Keratinocyte (primary cell): ENCODE measurements around the gene AKR1E2. TPM values are rescaled to one million over a fixed set of nuclear protein-coding genes. Genes with fewer than 3 reads are reported as not detected.

ENCODE experiments used
- DNase-seq: peaks from one replicate; pipeline ENCODE4 v3.0.0-alpha.2; 2011; ENCODE audit warnings: low read depth, missing footprints, low spot score
- FAIRE-seq: peaks from 2 replicates; lab custom pipeline; 2011; peaks lifted over from hg19 to GRCh38; lab: Jason Lieb, UNC
- H2AFZ ChIP-seq: 2 replicates; pipeline ENCODE4 v1.6.0; 2012; ENCODE audit warnings: low read length, control low read depth, inconsistent platforms; ENCODE audit not compliant: control insufficient read depth
- H3K27ac ChIP-seq: 2 replicates; pipeline ENCODE4 v1.5.1; 2011; ENCODE audit warnings: low read length; ENCODE audit not compliant: control insufficient read depth, insufficient read depth
- H3K27me3 ChIP-seq: 3 replicates; pipeline ENCODE4 v1.6.0; 2011; ENCODE audit warnings: low read length; ENCODE audit not compliant: control insufficient read depth, insufficient read depth; ENCODE audit errors: extremely low read depth
- H3K36me3 ChIP-seq, 2 experiments: 2 replicates in 1 of 2; 3 replicates in 1 of 2; pipeline ENCODE4 v1.5.1; 2011; ENCODE audit warnings: low read length in 2 of 2, mild to moderate bottlenecking in 1 of 2; ENCODE audit not compliant: control insufficient read depth in 2 of 2, insufficient read depth in 2 of 2; ENCODE audit errors: extremely low read depth in 1 of 2
- H3K4me1 ChIP-seq: 3 replicates; pipeline ENCODE4 v1.5.1; 2011; ENCODE audit warnings: low read length; ENCODE audit not compliant: control insufficient read depth, insufficient read depth; ENCODE audit errors: extremely low read depth
- H3K4me2 ChIP-seq: 3 replicates; pipeline ENCODE4 v1.6.0; 2011; ENCODE audit warnings: low read depth, low read length; ENCODE audit not compliant: control insufficient read depth, insufficient read depth; ENCODE audit errors: extremely low read depth
- H3K4me3 ChIP-seq, 3 experiments: fragments of 200-600 bp in 1 of 3; sonication (generic) in 1 of 3; 2 replicates in 2 of 3; 3 replicates in 1 of 3; pipeline ENCODE4 v1.5.1; 2011 to 2016; ENCODE audit warnings: low read length in 3 of 3, mild to moderate bottlenecking in 3 of 3, control low read depth in 2 of 3, inconsistent platforms in 1 of 3, low read depth in 1 of 3, mixed read lengths in 1 of 3, mixed run types in 1 of 3, moderate library complexity in 1 of 3; ENCODE audit not compliant: control insufficient read depth in 2 of 3, insufficient read depth in 2 of 3; ENCODE audit errors: extremely low read depth in 1 of 3
- H3K79me2 ChIP-seq: 2 replicates; pipeline ENCODE4 v1.6.0; 2012; ENCODE audit warnings: low read length; ENCODE audit not compliant: control insufficient read depth, insufficient read depth
- H3K9ac ChIP-seq: 3 replicates; pipeline ENCODE4 v1.6.0; 2011; ENCODE audit warnings: low read length; ENCODE audit not compliant: control insufficient read depth, insufficient read depth; ENCODE audit errors: extremely low read depth
- H3K9me1 ChIP-seq: 3 replicates; pipeline ENCODE4 v1.6.0; 2011; ENCODE audit warnings: low read length; ENCODE audit not compliant: control insufficient read depth, insufficient read depth; ENCODE audit errors: extremely low read depth
- H3K9me3 ChIP-seq: 2 replicates; pipeline ENCODE4 v1.5.1; 2012; ENCODE audit warnings: low read depth, low read length; ENCODE audit not compliant: control insufficient read depth
- H4K20me1 ChIP-seq: 3 replicates; pipeline ENCODE4 v1.6.0; 2011; ENCODE audit warnings: low read length; ENCODE audit not compliant: control insufficient read depth, insufficient read depth; ENCODE audit errors: extremely low read depth
- EZH2 ChIP-seq: IDR thresholded peaks from one replicate; pipeline ENCODE4 v1.6.1; 2012; ENCODE audit warnings: inconsistent platforms, mild to moderate bottlenecking, low read length, moderate library complexity
- dilution Hi-C: fragments of 300-500 bp; cut with MboI; formaldehyde crosslinking; loops from one replicate; pipeline ENCODE4 v1.7.0; 2020; ENCODE audit warnings: low sequenced_read_pairs; ENCODE audit not compliant: extremely low pct_ligation_motif_present
- polyA plus RNA-seq, 5 experiments: library from polyadenylated mRNA; depleted of rRNA in 3 of 5; stranded (reverse) in 3 of 5; stranded (forward) in 1 of 5; unstranded in 1 of 5; fragments of >200 nt; gene quantifications; 1 replicate in 1 of 5; 2 replicates in 3 of 5; 3 replicates in 1 of 5; pipeline versions ENCODE4 v1.2.1 to v1.2.3, GENCODE V29; 2011 to 2012; ENCODE audit warnings: missing spikeins in 2 of 5, low read depth in 1 of 5, low replicate concordance in 1 of 5
- TF ChIP-seq, protein P1 (sequence below), 3 experiments: IDR thresholded peaks in 1 of 3; conservative IDR thresholded peaks in 1 of 3; optimal IDR thresholded peaks in 1 of 3; 2 replicates in 2 of 3; 3 replicates in 1 of 3; pipeline versions ENCODE3 to v1.5.1; 2011; ENCODE audit warnings: low read length in 3 of 3, mild to moderate bottlenecking in 3 of 3, moderate library complexity in 2 of 3, control low read depth in 1 of 3, inconsistent platforms in 1 of 3; ENCODE audit not compliant: insufficient read depth in 2 of 3; ENCODE audit errors: extremely low read depth in 1 of 3

The AKR1E2 gene
- polyA plus RNA-seq, 1 donor (not counting 4 experiments of a cell fraction or from before 2014, with no cell fraction given): 1.9 TPM

DNA sequence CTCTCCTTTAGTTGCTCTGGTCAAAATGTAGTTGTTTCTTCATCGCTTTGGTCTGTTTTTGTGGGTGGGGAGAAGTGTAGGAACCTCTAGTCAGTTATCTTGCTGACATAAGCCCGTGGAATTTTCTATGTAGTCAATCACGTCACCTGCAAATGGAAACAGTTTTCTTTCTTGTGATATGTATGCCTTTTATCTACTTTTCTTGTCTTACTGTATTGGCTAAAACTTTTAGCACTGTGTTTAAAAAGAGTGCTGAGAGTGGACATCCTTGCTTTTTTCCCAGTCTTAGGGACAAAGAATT, 42.3 kb downstream of the AKR1E2 start:
- no peaks in the 10 kb centered on the region for H3K36me3 ChIP-seq
- no peak overlapping the region for H2AFZ ChIP-seq
- no peak overlapping the region for H3K9ac ChIP-seq
- no peaks in the 10 kb centered on the region for H3K79me2 ChIP-seq
- H3K9me1 ChIP-seq: no peaks in the 10 kb centered on the region
- H3K9me3 ChIP-seq: no peaks in the 10 kb centered on the region
- DNase-seq (no peak), FAIRE-seq (no peak)
- H3K27me3 ChIP-seq: no peaks in the 10 kb centered on the region
- TF ChIP-seq, protein P1, sequence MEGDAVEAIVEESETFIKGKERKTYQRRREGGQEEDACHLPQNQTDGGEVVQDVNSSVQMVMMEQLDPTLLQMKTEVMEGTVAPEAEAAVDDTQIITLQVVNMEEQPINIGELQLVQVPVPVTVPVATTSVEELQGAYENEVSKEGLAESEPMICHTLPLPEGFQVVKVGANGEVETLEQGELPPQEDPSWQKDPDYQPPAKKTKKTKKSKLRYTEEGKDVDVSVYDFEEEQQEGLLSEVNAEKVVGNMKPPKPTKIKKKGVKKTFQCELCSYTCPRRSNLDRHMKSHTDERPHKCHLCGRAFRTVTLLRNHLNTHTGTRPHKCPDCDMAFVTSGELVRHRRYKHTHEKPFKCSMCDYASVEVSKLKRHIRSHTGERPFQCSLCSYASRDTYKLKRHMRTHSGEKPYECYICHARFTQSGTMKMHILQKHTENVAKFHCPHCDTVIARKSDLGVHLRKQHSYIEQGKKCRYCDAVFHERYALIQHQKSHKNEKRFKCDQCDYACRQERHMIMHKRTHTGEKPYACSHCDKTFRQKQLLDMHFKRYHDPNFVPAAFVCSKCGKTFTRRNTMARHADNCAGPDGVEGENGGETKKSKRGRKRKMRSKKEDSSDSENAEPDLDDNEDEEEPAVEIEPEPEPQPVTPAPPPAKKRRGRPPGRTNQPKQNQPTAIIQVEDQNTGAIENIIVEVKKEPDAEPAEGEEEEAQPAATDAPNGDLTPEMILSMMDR (optimal IDR thresholded peaks at IDR 0.05 in 1 of 3, IDR thresholded peaks at IDR 0.05 in 1 of 3, conservative IDR thresholded peaks at IDR 0.05 in 1 of 3; ENCODE audit: extremely low read depth in 1 of 3, insufficient read depth in 2 of 3, low read length in 3 of 3): no peak
- no peak for TF ChIP-seq EZH2
- H3K4me1 ChIP-seq: peaks cover 5% of the 10 kb centered on the region
- no peaks in the 10 kb centered on the region for H4K20me1 ChIP-seq
- no peak overlapping the region for H3K27ac ChIP-seq
- no peak overlapping the region for H3K4me3 ChIP-seq
- H3K4me2 ChIP-seq: no peak overlapping the region
- dilution Hi-C loops: no loop called here

GRCh38 chr10:4882704-4883078, 56.7 kb downstream of the AKR1E2 start:
- peak overlapping the region; percentile 61 for H2AFZ ChIP-seq
- peak overlapping the region; percentile 42 for H3K4me2 ChIP-seq
- FAIRE-seq (no peak), DNase-seq (no peak)
- H3K36me3 ChIP-seq: no peaks in the 10 kb centered on the region
- dilution Hi-C loops: no loop called here
- H3K9me1 ChIP-seq: no peaks in the 10 kb centered on the region
- no peaks in the 10 kb centered on the region for H3K79me2 ChIP-seq
- no peak overlapping the region for H3K4me3 ChIP-seq
- no peak for TF ChIP-seq EZH2
- TF ChIP-seq, protein P1 (optimal IDR thresholded peaks at IDR 0.05 in 1 of 3, IDR thresholded peaks at IDR 0.05 in 1 of 3, conservative IDR thresholded peaks at IDR 0.05 in 1 of 3; ENCODE audit: extremely low read depth in 1 of 3, insufficient read depth in 2 of 3, low read length in 3 of 3): no peak
- H3K9ac ChIP-seq: no peak overlapping the region
- no peaks in the 10 kb centered on the region for H4K20me1 ChIP-seq
- H3K4me1 ChIP-seq: peaks cover 15% of the 10 kb centered on the region
- peak overlapping the region; percentile 46 for H3K27ac ChIP-seq
- H3K27me3 ChIP-seq: no peaks in the 10 kb centered on the region
- H3K9me3 ChIP-seq: no peaks in the 10 kb centered on the region
